GM12878 (cell line): Measurements from ENCODE around the gene DUSP16. TPM values are rescaled to one million over a fixed set of nuclear protein-coding genes. Genes with fewer than 3 reads are reported as not detected.

Experiments used
- BACH1 ChIP-seq: fragments of 450-650 bp; IDR thresholded peaks from 2 replicates; pipeline ENCODE4 v1.6.1; 2017; ENCODE audit warnings: mild to moderate bottlenecking, borderline replicate concordance
- HDAC2 ChIP-seq: fragments of 200-600 bp; sonication (generic); IDR thresholded peaks from 2 replicates; pipeline ENCODE4 v1.6.1; 2017
- KDM1A ChIP-seq: fragments of 200-600 bp; sonication (generic); IDR thresholded peaks from 2 replicates; pipeline ENCODE4 v1.6.1; 2016; ENCODE audit warnings: borderline replicate concordance
- MYB ChIP-seq: fragments of 150-350 bp; IDR thresholded peaks from 2 replicates; pipeline ENCODE4 v1.6.1; 2014; ENCODE audit warnings: mild to moderate bottlenecking, low read depth, low read length, borderline replicate concordance
- RB1 ChIP-seq: fragments of 450-650 bp; formaldehyde crosslinking; IDR thresholded peaks from 2 replicates; pipeline ENCODE4 v1.6.1; 2017; ENCODE audit warnings: mild to moderate bottlenecking, borderline replicate concordance
- SREBF1 ChIP-seq: IDR thresholded peaks from 2 replicates; pipeline ENCODE4 v1.6.1; 2012; ENCODE audit warnings: mild to moderate bottlenecking, low read length
- TBL1XR1 ChIP-seq: IDR thresholded peaks from 2 replicates; pipeline ENCODE4 v1.6.1; 2012; ENCODE audit warnings: low read depth, low read length, improper control_type of control experiment
- ZNF274 ChIP-seq: IDR thresholded peaks from one replicate; pipeline ENCODE4 v1.8.0; 2011; ENCODE audit not compliant: insufficient read length, insufficient read depth
- polyA plus RNA-seq, 11 experiments: library from polyadenylated mRNA; depleted of rRNA in 4 of 11; unstranded in 6 of 11; stranded (reverse) in 5 of 11; fragments of >200 nt; fragmentation: Nextera tagmentation in 4 of 11; fragmentation: Illumina TruSeq in 1 of 11; extraction: Ambion mirVana in 4 of 11; extraction: Trizol in 1 of 11; gene quantifications; 1 replicate in 1 of 11; 2 replicates in 10 of 11; pipeline versions ENCODE4 v1.2.1 to v1.2.3, GENCODE V29; 2011 to 2016; ENCODE audit warnings: inconsistent platforms in 2 of 11, missing spikeins in 2 of 11, low read depth in 1 of 11
- total RNA-seq, 4 experiments: library from RNA; depleted of rRNA in 3 of 4; stranded (reverse); fragments of >200 nt in 3 of 4; fragmentation: Illumina TruSeq in 1 of 4; extraction: Trizol in 1 of 4; gene quantifications; 2 replicates each; pipeline versions ENCODE4 v1.2.1 to v1.2.3, GENCODE V29; 2013 to 2021
- TF ChIP-seq, protein P1 (sequence below): IDR thresholded peaks from 2 replicates; pipeline ENCODE4 v1.6.1; 2011; ENCODE audit warnings: low read depth, low read length, improper control_type of control experiment, borderline replicate concordance
- TF ChIP-seq, protein P2 (sequence below): fragments of 450-650 bp; IDR thresholded peaks from 2 replicates; pipeline ENCODE4 v1.6.1; 2014; ENCODE audit warnings: mild to moderate bottlenecking
- TF ChIP-seq, protein P3 (sequence below): fragments of 450-650 bp; IDR thresholded peaks from 2 replicates; pipeline ENCODE4 v1.6.1; 2017; ENCODE audit warnings: mild to moderate bottlenecking
- TF ChIP-seq, protein P4 (sequence below): fragments of 450-650 bp; formaldehyde crosslinking; IDR thresholded peaks from 2 replicates; pipeline ENCODE4 v1.4.0; 2022; ENCODE audit warnings: mild to moderate bottlenecking, moderate library complexity
- TF ChIP-seq, protein P5 (sequence below): IDR thresholded peaks from 2 replicates; pipeline ENCODE4 v1.6.1; 2012; ENCODE audit warnings: low read depth, low read length, improper control_type of control experiment
- TF ChIP-seq, protein P6 (sequence below): IDR thresholded peaks from 2 replicates; pipeline ENCODE4 v1.6.1; 2011; ENCODE audit warnings: low read depth, mild to moderate bottlenecking, low read length, moderate library complexity, borderline replicate concordance; ENCODE audit errors: extremely low read depth
- TF ChIP-seq, protein P7 (sequence below): IDR thresholded peaks from 2 replicates; pipeline ENCODE4 v1.6.1; 2012; ENCODE audit warnings: mild to moderate bottlenecking, low read depth, low read length

DUSP16 gene
- total and polyA plus RNA-seq, 10 of the 15 experiments (the other 5 are each of a cell fraction or from before 2014, with no cell fraction given), result 3.9 to 75.3 (median 26.8) TPM

DNA sequence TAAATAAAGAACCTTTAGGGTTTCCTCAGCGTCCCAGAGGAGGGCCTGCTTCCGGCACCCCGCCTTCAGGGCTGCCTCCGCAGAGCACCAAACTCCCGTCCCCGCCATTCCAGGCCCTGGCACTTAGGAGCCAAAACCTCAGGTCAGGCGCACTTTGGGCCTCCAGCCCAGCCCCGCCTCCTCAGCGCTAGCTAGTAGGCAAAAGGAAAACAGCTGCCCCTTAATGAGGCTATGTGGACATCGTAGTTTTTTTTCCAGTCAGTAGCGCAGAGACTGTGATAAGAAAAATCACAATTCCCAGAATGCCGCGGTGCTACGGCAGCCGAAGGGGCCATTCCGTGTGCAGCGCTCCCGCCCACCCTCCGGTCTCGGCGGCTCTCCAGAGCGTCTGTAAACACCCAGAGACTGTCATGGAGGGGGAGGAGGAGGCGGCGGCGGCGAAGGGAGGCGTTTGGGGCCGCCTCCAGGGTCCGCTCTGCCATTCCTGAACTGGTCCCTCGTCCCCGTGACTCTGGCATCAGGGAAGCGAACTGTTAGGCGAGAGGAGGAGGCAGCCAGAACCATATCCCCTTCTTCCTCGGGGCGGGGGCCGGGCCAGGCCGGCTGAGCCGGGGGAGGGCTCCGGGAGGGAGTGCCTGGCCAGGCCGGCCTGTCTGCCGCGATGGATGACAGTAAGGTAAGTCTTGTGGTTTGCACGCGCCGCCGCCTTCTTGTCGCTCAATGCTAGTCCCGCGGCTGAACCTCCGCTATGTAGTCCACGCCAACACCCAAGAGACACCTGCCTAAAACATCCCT lies 49.0 kb upstream of the DUSP16 start, which contains the start of gene CREBL2 (continued):
- TF ChIP-seq, protein P1, sequence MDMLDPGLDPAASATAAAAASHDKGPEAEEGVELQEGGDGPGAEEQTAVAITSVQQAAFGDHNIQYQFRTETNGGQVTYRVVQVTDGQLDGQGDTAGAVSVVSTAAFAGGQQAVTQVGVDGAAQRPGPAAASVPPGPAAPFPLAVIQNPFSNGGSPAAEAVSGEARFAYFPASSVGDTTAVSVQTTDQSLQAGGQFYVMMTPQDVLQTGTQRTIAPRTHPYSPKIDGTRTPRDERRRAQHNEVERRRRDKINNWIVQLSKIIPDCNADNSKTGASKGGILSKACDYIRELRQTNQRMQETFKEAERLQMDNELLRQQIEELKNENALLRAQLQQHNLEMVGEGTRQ, result no peak
- TF ChIP-seq KDM1A (no peak), RB1 (0 out of 2 replicates have a peak, but pooled peaks have one; percentile 48), HDAC2 (no peak), SREBF1 (peak; percentile 58), BACH1 (peak; percentile 34; the same call in 1 of the 2 replicates), TBL1XR1 (peak; percentile 66; the same call in 1 of the 2 replicates), ZNF274 (no peak), MYB (no peak)
- TF ChIP-seq, protein P2, sequence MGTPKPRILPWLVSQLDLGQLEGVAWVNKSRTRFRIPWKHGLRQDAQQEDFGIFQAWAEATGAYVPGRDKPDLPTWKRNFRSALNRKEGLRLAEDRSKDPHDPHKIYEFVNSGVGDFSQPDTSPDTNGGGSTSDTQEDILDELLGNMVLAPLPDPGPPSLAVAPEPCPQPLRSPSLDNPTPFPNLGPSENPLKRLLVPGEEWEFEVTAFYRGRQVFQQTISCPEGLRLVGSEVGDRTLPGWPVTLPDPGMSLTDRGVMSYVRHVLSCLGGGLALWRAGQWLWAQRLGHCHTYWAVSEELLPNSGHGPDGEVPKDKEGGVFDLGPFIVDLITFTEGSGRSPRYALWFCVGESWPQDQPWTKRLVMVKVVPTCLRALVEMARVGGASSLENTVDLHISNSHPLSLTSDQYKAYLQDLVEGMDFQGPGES, result no peak
- TF ChIP-seq, protein P3, sequence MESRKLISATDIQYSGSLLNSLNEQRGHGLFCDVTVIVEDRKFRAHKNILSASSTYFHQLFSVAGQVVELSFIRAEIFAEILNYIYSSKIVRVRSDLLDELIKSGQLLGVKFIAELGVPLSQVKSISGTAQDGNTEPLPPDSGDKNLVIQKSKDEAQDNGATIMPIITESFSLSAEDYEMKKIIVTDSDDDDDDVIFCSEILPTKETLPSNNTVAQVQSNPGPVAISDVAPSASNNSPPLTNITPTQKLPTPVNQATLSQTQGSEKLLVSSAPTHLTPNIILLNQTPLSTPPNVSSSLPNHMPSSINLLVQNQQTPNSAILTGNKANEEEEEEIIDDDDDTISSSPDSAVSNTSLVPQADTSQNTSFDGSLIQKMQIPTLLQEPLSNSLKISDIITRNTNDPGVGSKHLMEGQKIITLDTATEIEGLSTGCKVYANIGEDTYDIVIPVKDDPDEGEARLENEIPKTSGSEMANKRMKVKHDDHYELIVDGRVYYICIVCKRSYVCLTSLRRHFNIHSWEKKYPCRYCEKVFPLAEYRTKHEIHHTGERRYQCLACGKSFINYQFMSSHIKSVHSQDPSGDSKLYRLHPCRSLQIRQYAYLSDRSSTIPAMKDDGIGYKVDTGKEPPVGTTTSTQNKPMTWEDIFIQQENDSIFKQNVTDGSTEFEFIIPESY, result no peak
- TF ChIP-seq, protein P4, sequence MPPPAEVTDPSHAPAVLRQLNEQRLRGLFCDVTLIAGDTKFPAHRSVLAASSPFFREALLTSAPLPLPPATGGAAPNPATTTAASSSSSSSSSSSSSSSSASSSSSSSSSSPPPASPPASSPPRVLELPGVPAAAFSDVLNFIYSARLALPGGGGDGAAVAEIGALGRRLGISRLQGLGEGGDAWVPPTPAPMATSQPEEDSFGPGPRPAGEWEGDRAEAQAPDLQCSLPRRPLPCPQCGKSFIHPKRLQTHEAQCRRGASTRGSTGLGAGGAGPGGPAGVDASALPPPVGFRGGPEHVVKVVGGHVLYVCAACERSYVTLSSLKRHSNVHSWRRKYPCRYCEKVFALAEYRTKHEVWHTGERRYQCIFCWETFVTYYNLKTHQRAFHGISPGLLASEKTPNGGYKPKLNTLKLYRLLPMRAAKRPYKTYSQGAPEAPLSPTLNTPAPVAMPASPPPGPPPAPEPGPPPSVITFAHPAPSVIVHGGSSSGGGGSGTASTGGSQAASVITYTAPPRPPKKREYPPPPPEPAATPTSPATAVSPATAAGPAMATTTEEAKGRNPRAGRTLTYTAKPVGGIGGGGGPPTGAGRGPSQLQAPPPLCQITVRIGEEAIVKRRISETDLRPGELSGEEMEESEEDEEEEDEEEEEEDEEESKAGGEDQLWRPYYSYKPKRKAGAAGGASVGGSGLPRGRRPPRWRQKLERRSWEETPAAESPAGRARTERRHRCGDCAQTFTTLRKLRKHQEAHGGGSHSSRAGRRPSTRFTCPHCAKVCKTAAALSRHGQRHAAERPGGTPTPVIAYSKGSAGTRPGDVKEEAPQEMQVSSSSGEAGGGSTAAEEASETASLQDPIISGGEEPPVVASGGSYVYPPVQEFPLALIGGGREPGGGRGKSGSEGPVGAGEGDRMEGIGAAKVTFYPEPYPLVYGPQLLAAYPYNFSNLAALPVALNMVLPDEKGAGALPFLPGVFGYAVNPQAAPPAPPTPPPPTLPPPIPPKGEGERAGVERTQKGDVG (CRISPR knock-in tag), result no peak
- TF ChIP-seq, protein P5, sequence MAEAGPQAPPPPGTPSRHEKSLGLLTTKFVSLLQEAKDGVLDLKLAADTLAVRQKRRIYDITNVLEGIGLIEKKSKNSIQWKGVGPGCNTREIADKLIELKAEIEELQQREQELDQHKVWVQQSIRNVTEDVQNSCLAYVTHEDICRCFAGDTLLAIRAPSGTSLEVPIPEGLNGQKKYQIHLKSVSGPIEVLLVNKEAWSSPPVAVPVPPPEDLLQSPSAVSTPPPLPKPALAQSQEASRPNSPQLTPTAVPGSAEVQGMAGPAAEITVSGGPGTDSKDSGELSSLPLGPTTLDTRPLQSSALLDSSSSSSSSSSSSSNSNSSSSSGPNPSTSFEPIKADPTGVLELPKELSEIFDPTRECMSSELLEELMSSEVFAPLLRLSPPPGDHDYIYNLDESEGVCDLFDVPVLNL, result 0 out of 2 replicates have a peak, but pooled peaks have one; percentile 20
- TF ChIP-seq, protein P6, sequence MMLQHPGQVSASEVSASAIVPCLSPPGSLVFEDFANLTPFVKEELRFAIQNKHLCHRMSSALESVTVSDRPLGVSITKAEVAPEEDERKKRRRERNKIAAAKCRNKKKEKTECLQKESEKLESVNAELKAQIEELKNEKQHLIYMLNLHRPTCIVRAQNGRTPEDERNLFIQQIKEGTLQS, result no peak
- TF ChIP-seq, protein P7, sequence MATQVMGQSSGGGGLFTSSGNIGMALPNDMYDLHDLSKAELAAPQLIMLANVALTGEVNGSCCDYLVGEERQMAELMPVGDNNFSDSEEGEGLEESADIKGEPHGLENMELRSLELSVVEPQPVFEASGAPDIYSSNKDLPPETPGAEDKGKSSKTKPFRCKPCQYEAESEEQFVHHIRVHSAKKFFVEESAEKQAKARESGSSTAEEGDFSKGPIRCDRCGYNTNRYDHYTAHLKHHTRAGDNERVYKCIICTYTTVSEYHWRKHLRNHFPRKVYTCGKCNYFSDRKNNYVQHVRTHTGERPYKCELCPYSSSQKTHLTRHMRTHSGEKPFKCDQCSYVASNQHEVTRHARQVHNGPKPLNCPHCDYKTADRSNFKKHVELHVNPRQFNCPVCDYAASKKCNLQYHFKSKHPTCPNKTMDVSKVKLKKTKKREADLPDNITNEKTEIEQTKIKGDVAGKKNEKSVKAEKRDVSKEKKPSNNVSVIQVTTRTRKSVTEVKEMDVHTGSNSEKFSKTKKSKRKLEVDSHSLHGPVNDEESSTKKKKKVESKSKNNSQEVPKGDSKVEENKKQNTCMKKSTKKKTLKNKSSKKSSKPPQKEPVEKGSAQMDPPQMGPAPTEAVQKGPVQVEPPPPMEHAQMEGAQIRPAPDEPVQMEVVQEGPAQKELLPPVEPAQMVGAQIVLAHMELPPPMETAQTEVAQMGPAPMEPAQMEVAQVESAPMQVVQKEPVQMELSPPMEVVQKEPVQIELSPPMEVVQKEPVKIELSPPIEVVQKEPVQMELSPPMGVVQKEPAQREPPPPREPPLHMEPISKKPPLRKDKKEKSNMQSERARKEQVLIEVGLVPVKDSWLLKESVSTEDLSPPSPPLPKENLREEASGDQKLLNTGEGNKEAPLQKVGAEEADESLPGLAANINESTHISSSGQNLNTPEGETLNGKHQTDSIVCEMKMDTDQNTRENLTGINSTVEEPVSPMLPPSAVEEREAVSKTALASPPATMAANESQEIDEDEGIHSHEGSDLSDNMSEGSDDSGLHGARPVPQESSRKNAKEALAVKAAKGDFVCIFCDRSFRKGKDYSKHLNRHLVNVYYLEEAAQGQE, result no peak
